ENCODE data around the gene KPTN. TPM values are rescaled to one million over a fixed set of nuclear protein-coding genes. Genes with fewer than 3 reads are reported as not detected.

Gene KPTN
- total RNA-seq, 1 donor, result 2.9 TPM

- no peak for DNase-seq (ENCODE audit: low read depth)
- H3K4me3 ChIP-seq (ENCODE audit: low read depth, low read length), result no peak overlapping the region
- TF ChIP-seq CTCF (IDR thresholded peaks at IDR 0.05; ENCODE audit: insufficient read depth, low read length), result no peak
Observed at GRCh38 chr19:47509170-47509847, 25.3 kb upstream of the KPTN start.

GRCh38 chr19:47508721-47509120 is 24.7 kb upstream of the KPTN start:
- no peak for TF ChIP-seq CTCF (IDR thresholded peaks at IDR 0.05; ENCODE audit: insufficient read depth, low read length)
- no peak for DNase-seq (ENCODE audit: low read depth)
- no peak overlapping the region for H3K4me3 ChIP-seq (ENCODE audit: low read depth, low read length)

- no peak for DNase-seq (ENCODE audit: low read depth)
- no peak for TF ChIP-seq CTCF (IDR thresholded peaks at IDR 0.05; ENCODE audit: insufficient read depth, low read length)
- H3K4me3 ChIP-seq (ENCODE audit: low read depth, low read length), result no peak overlapping the region
Observed at GRCh38 chr19:47507924-47508553, 24.0 kb upstream of the KPTN start.

GRCh38 chr19:47507012-47507411 is 23.0 kb upstream of the KPTN start:
- H3K4me3 ChIP-seq (ENCODE audit: low read depth, low read length), result no peak overlapping the region
- no peak for TF ChIP-seq CTCF (IDR thresholded peaks at IDR 0.05; ENCODE audit: insufficient read depth, low read length)
- DNase-seq (ENCODE audit: low read depth), result no peak

- no peak for TF ChIP-seq CTCF (IDR thresholded peaks at IDR 0.05; ENCODE audit: insufficient read depth, low read length)
- DNase-seq (ENCODE audit: low read depth), result no peak
- no peak overlapping the region for H3K4me3 ChIP-seq (ENCODE audit: low read depth, low read length)
Observed at GRCh38 chr19:47506459-47506858, 22.4 kb upstream of the KPTN start.

- TF ChIP-seq CTCF (IDR thresholded peaks at IDR 0.05; ENCODE audit: insufficient read depth, low read length), result no peak
- no peak overlapping the region for H3K4me3 ChIP-seq (ENCODE audit: low read depth, low read length)
- no peak for DNase-seq (ENCODE audit: low read depth)
Observed at GRCh38 chr19:47505506-47505905, 21.5 kb upstream of the KPTN start.

GRCh38 chr19:47503826-47504150 is 19.8 kb upstream of the KPTN start:
- DNase-seq (ENCODE audit: low read depth), result no peak
- no peak overlapping the region for H3K4me3 ChIP-seq (ENCODE audit: low read depth, low read length)
- no peak for TF ChIP-seq CTCF (IDR thresholded peaks at IDR 0.05; ENCODE audit: insufficient read depth, low read length)

Data from fibroblast of the aortic adventitia (primary cell).